K562 (cell line): ENCODE data around the gene MVP. TPM values are rescaled to one million over a fixed set of nuclear protein-coding genes. Genes with fewer than 3 reads are reported as not detected.
"Not testable (repeated sequence)": the region's sequence is repeated elsewhere in the genome, so short reads cannot be mapped to it uniquely, and the experiment has no call there.

Experiments used
- ATAC-seq: fragments of 200-7000 bp; cut with Tn5 transposase; 3 replicates; pipeline ENCODE4 v1.9.1; 2020; ENCODE audit warnings: moderate library complexity
- BruUV-seq: library from RNA; stranded (reverse); fragments of 400-500 nt; replicated peaks from 2 replicates; lab custom pipeline; 2021; lab: Mats Ljungman, UMichigan
- CTCF ChIA-PET: fragments of 300-600 bp; formaldehyde crosslinking; extraction: SDS; loops from one replicate; lab custom pipeline; 2021; ENCODE audit warnings: low intra/inter-chr PET ratio; lab: Yijun Ruan, JAX
- POLR2A ChIA-PET: fragments of 300-600, 350-650 bp; sonication (Branson Sonifier 250); formaldehyde crosslinking; extraction: SDS; loops from one replicate; lab custom pipeline; 2021; ENCODE audit warnings: antibody characterized with exemption, inconsistent platforms; lab: Yijun Ruan, JAX
- DNase-seq, 4 experiments: peaks; one replicate each; pipeline versions ENCODE4 v3.0.0 to v3.0.0-alpha.2; 2011 to 2018; ENCODE audit warnings: low spot score in 3 of 4, mixed read lengths in 3 of 4; ENCODE audit errors: extremely low read depth in 1 of 4
- FAIRE-seq: peaks from 2 replicates; lab custom pipeline; 2011; peaks lifted over from hg19 to GRCh38; lab: Jason Lieb, UNC
- H2AFZ ChIP-seq: 2 replicates; pipeline ENCODE4 v1.6.0; 2011; ENCODE audit warnings: low read depth, low read length, control low read depth, inconsistent platforms
- H3K27ac ChIP-seq: fragments of 200-600 bp; 3 replicates; pipeline ENCODE4 v1.8.0; 2011; ENCODE audit warnings: low read depth, mild to moderate bottlenecking, control low read depth, inconsistent platforms, low read length, moderate library complexity, mixed read lengths; ENCODE audit errors: extremely low read depth
- H3K27me3 ChIP-seq, 2 experiments: fragments of 300-600 bp in 1 of 2; 2 replicates in 1 of 2; 3 replicates in 1 of 2; pipeline versions ENCODE4 v1.6.0 to v1.8.0; 2011; ENCODE audit warnings: inconsistent platforms in 2 of 2, low read length in 2 of 2, mild to moderate bottlenecking in 1 of 2, mixed read lengths in 1 of 2, moderate library complexity in 1 of 2; ENCODE audit not compliant: control insufficient read depth in 2 of 2, insufficient read depth in 2 of 2
- H3K36me3 ChIP-seq: fragments of 300-600 bp; 3 replicates; pipeline ENCODE4 v1.8.0; 2011; ENCODE audit warnings: mild to moderate bottlenecking, low read length, inconsistent platforms; ENCODE audit not compliant: control insufficient read depth, insufficient read depth
- H3K4me1 ChIP-seq, 2 experiments: fragments of 200-600 bp in 1 of 2; replicated peaks in 1 of 2; 2 replicates in 1 of 2; 3 replicates in 1 of 2; pipeline versions ENCODE4 v1.5.1 to v1.8.0; 2011; ENCODE audit warnings: inconsistent platforms in 2 of 2, low read length in 2 of 2, mild to moderate bottlenecking in 1 of 2, mixed read lengths in 1 of 2, moderate library complexity in 1 of 2; ENCODE audit not compliant: control insufficient read depth in 2 of 2, insufficient read depth in 2 of 2
- H3K4me2 ChIP-seq: 2 replicates; pipeline ENCODE4 v1.6.1; 2011; ENCODE audit warnings: low read length, control low read depth, inconsistent platforms, mixed read lengths; ENCODE audit not compliant: insufficient read depth
- H3K4me3 ChIP-seq: fragments of 200-600 bp; sonication (generic), shearing (Covaris generic); 2 replicates; pipeline ENCODE4 v1.5.1; 2016; ENCODE audit warnings: control low read depth, inconsistent platforms
- H3K79me2 ChIP-seq: fragments of 200-600 bp; 3 replicates; pipeline ENCODE4 v1.8.0; 2011; ENCODE audit warnings: low read length, inconsistent platforms; ENCODE audit not compliant: control insufficient read depth, insufficient read depth
- H3K9ac ChIP-seq, 2 experiments: 2 replicates each; pipeline versions ENCODE4 v1.6.0 to v1.6.1; 2011; ENCODE audit warnings: low read depth in 2 of 2, low read length in 2 of 2, control low read depth in 1 of 2, inconsistent platforms in 1 of 2, mild to moderate bottlenecking in 1 of 2, mixed read lengths in 1 of 2; ENCODE audit not compliant: insufficient read depth in 1 of 2
- H3K9me1 ChIP-seq: one replicate; pipeline ENCODE4 v1.6.0; 2011; ENCODE audit warnings: inconsistent platforms, mild to moderate bottlenecking, low read length, moderate library complexity; ENCODE audit not compliant: control insufficient read depth, insufficient read depth
- H3K9me3 ChIP-seq: replicated peaks from 2 replicates; pipeline ENCODE4 v1.5.1; 2011; ENCODE audit warnings: low read depth, low read length, inconsistent platforms; ENCODE audit not compliant: control insufficient read depth, insufficient read depth
- H4K20me1 ChIP-seq: replicated peaks from 2 replicates; pipeline ENCODE4 v1.6.1; 2011; ENCODE audit warnings: low read length, inconsistent platforms, mixed read lengths; ENCODE audit not compliant: control insufficient read depth, insufficient read depth
- BCOR ChIP-seq: fragments of 450-650 bp; IDR thresholded peaks from 2 replicates; pipeline ENCODE4 v1.6.1; 2016
- EGR1 ChIP-seq: fragments of 450-650 bp; conservative IDR thresholded peaks from 2 replicates; pipeline ENCODE4 v1.6.1; 2017; ENCODE audit warnings: mild to moderate bottlenecking
- SMAD4 ChIP-seq: fragments of 250-450 bp; sonication (Bioruptor Pico); conservative IDR thresholded peaks from 2 replicates; pipeline ENCODE4 v1.8.0; 2021; ENCODE audit warnings: inconsistent platforms, mild to moderate bottlenecking, moderate library complexity
- ZNF121 ChIP-seq: sonication (generic); formaldehyde crosslinking; conservative IDR thresholded peaks from 2 replicates; pipeline ENCODE4 v1.8.0; 2022; ENCODE audit warnings: missing genetic modification reagents
- WGBS: fragments of 100-300 bp; shearing (Covaris generic); methylation state at CpG from one replicate; pipeline ENCODE4 v1.1.6; 2016; ENCODE audit warnings: low coverage, mixed read lengths; ENCODE audit not compliant: insufficient coverage; ENCODE audit errors: missing lambda C conversion rate; 5-methylcytosine and 5-hydroxymethylcytosine counted together
- in situ Hi-C: fragments of 300-500 bp; cut with MboI; formaldehyde crosslinking; loops from 4 replicates; pipeline ENCODE4 v1.15.0; 2018; ENCODE audit warnings: inconsistent platforms, mixed read lengths
- intact Hi-C: fragments of 100-400 bp; cut with micrococcal nuclease; formaldehyde crosslinking; loops from 2 replicates; pipeline ENCODE4 v1.14.2; 2022
- polyA plus RNA-seq, 8 experiments: library from polyadenylated mRNA; depleted of rRNA in 4 of 8; stranded (reverse) in 5 of 8; unstranded in 3 of 8; fragments of >200 nt; fragmentation: Nextera tagmentation in 2 of 8; fragmentation: Illumina TruSeq in 1 of 8; extraction: Ambion mirVana in 2 of 8; extraction: Trizol in 1 of 8; gene quantifications; 2 replicates each; pipeline versions ENCODE4 v1.2.1 to v1.2.3, GENCODE V29; 2011 to 2014; ENCODE audit warnings: inconsistent platforms in 1 of 8, missing spikeins in 1 of 8
- total RNA-seq, 7 experiments: library from RNA; depleted of rRNA in 6 of 7; stranded (reverse); fragments of >200 nt in 6 of 7; fragmentation: Illumina TruSeq in 2 of 7; extraction: Trizol in 2 of 7; gene quantifications; 2 replicates each; pipeline versions ENCODE4 v1.2.1 to v1.2.3, GENCODE V29; 2011 to 2021; ENCODE audit warnings: low replicate concordance in 1 of 7

The MVP gene
- total and polyA plus RNA-seq, 9 of the 15 experiments (the other 6 are each of a cell fraction or from before 2014, with no cell fraction given): 0.39 to 1.9 (median 0.76) TPM; not detected in 2

DNA sequence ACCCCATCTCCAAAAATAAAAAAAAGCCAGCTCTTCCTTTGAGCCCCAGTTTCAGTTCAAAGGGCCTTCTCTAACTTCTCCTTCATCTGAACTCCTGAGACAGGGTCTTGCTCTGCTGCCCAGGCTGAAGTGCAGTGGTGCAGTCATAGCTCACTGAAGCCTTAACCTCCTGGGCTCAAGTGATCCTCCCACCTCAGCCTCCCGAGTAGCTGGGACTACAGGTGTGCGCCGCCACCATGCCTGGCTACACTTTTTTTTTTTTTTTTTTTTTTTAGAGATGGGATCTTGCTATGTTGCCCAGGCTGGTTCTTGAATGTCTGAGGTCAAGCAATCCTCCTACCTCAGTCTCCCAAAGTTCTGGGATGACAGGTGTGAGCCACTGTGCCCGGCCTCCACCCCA, 13.0 kb downstream of the MVP start:
- TF ChIP-seq ZNF121: peak; percentile 91
- 0 out of 2 replicates have a peak, but pooled peaks have one; percentile 34 for TF ChIP-seq BCOR
- BruUV-seq, intact Hi-C loops, H3K4me1 ChIP-seq, DNase-seq, in situ Hi-C loops, H4K20me1 ChIP-seq, FAIRE-seq, CTCF ChIA-PET, H2AFZ ChIP-seq, H3K4me2 ChIP-seq, H3K9me3 ChIP-seq, ATAC-seq, H3K79me2 ChIP-seq, H3K4me3 ChIP-seq, H3K9ac ChIP-seq, H3K36me3 ChIP-seq, H3K9me1 ChIP-seq, H3K27ac ChIP-seq: not testable (repeated sequence)
- peaks cover 2 to 13% of the 10 kb centered on the region in 2 experiments; a peak in 3 of 5 replicates for H3K27me3 ChIP-seq
- WGBS: 58% methylated on average over 4 of the region's 4 CpGs
- POLR2A ChIA-PET: interaction anchor here (0.7 kb wide), 2 partner anchors 9 to 41 kb away, joined by 3 read pairs; no protein-coding TSS in a partner anchor

DNA sequence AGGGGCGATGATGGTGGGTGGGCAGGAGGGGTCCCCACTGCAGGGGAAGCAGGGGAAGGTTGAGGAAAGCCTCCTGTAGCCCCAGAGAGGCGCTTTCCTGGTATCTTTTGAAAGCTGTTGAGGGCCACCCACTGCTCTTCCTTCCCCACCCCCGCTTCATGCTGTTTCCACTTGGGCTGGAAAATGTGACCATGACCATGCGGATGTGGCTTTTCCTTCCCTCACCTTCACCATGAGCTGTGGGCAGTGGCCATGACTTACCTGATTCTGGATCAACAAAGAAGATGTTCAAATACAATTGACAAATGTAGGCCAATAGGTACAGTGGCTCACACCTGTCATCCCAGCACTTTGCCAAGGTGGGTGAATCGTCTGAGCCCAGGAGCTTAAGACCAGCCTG, 13.8 kb downstream of the MVP start:
- Histone ChIP-seq H3K27me3 (peaks cover 2 to 13% of the 10 kb centered on the region in 2 experiments; a peak in 3 of 5 replicates), H3K4me3 (no peak overlapping the region), H3K79me2 (no peaks in the 10 kb centered on the region), H3K4me2 (no peak overlapping the region), H3K4me1 (peaks cover 0 to 10% of the 10 kb centered on the region in 2 experiments; a peak in 2 of 5 replicates), H3K9me1 (no peaks in the 10 kb centered on the region), H3K27ac (no peak overlapping the region), H3K36me3 (no peaks in the 10 kb centered on the region), H2AFZ (no peak overlapping the region), H3K9ac (peak overlapping the region in 1 of 2 experiments; percentile 75; a peak in 1 of 4 replicates), H4K20me1 (no peaks in the 10 kb centered on the region), H3K9me3 (no peaks in the 10 kb centered on the region)
- BruUV-seq: no TSS peak
- 29% methylated on average over 4 of the region's 5 CpGs for WGBS
- intact Hi-C loops: no loop called here
- FAIRE-seq: no peak
- TF ChIP-seq EGR1: 0 out of 2 replicates have a peak, but pooled peaks have one; percentile 12
- no peak for TF ChIP-seq SMAD4 (CRISPR knock-in tag)
- in situ Hi-C loops: no loop called here
- CTCF ChIA-PET: no interaction called here
- no peak for DNase-seq
- POLR2A ChIA-PET: interaction anchor here (1.1 to 1.4 kb wide), 2 partner anchors 9 to 11 kb away, joined by 4 to 6 read pairs; no protein-coding TSS in a partner anchor
- ATAC-seq: no peak
